Lower leg skin (tissue), 3 donors: Measurements from ENCODE around the gene PCDH12.

ENCODE experiments used
- POLR2A ChIP-seq, 2 donors: fragments of 450-650 bp; IDR thresholded peaks; one replicate each; pipeline ENCODE4 v1.6.1; 2016 to 2017; ENCODE audit warnings: antibody characterized with exemption in 2 of 2, mild to moderate bottlenecking in 1 of 2, moderate library complexity in 1 of 2
- TF ChIP-seq, protein P1 (sequence below), 3 donors: fragments of 450-650 bp; IDR thresholded peaks; one replicate each; pipeline ENCODE4 v1.5.1; 2016; ENCODE audit warnings: antibody characterized with exemption in 3 of 3, mild to moderate bottlenecking in 3 of 3, moderate library complexity in 2 of 3

DNA sequence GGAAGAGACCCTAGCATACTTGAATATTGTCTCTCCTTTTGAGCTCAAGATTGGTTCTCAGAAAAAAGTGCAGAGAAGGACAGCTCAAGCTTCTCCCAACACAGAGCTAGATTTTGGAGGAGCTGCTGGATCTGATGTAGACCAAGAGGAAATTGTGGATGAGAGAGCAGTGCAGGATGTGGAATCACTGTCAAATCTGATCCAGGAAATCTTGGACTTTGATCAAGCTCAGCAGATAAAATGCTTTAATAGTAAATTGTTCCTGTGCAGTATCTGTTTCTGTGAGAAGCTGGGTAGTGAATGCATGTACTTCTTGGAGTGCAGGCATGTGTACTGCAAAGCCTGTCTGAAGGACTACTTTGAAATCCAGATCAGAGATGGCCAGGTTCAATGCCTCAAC, 20.4 kb upstream of the PCDH12 start:
- TF ChIP-seq, protein P1, sequence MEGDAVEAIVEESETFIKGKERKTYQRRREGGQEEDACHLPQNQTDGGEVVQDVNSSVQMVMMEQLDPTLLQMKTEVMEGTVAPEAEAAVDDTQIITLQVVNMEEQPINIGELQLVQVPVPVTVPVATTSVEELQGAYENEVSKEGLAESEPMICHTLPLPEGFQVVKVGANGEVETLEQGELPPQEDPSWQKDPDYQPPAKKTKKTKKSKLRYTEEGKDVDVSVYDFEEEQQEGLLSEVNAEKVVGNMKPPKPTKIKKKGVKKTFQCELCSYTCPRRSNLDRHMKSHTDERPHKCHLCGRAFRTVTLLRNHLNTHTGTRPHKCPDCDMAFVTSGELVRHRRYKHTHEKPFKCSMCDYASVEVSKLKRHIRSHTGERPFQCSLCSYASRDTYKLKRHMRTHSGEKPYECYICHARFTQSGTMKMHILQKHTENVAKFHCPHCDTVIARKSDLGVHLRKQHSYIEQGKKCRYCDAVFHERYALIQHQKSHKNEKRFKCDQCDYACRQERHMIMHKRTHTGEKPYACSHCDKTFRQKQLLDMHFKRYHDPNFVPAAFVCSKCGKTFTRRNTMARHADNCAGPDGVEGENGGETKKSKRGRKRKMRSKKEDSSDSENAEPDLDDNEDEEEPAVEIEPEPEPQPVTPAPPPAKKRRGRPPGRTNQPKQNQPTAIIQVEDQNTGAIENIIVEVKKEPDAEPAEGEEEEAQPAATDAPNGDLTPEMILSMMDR (IDR thresholded peaks at IDR 0.05): no peak
- TF ChIP-seq POLR2A (IDR thresholded peaks at IDR 0.05): no peak
